ENCODE data around the gene SRPK2.

The SRPK2 gene

GRCh38 chr7:105246256-105246655, 142.5 kb downstream of the SRPK2 start:
- no peaks in the 10 kb centered on the region for H3K9me2 ChIP-seq (ENCODE audit: low read depth, low read length)
- H3K9me3 ChIP-seq (ENCODE audit: low read length) = no peaks in the 10 kb centered on the region
- H4K20me1 ChIP-seq (ENCODE audit: insufficient read depth, low read length) = no peaks in the 10 kb centered on the region
- no peaks in the 10 kb centered on the region for H3F3A ChIP-seq (ENCODE audit: insufficient read depth, low read length)
- no peak for TF ChIP-seq CTCF (IDR thresholded peaks at IDR 0.05; ENCODE audit: low read length)
- TF ChIP-seq EZH2 (IDR thresholded peaks at IDR 0.05; ENCODE audit: borderline replicate concordance, low read length) = no peak
- H3K27me3 ChIP-seq (ENCODE audit: insufficient read depth, low read length) = no peaks in the 10 kb centered on the region
- H3K27ac ChIP-seq (ENCODE audit: low read depth, low read length, poor library complexity, severe bottlenecking) = no peak overlapping the region
- no peaks in the 10 kb centered on the region; the same call in 1 of the 2 replicates for H3K36me3 ChIP-seq (ENCODE audit: insufficient read depth, low read length)
- H3K4me3 ChIP-seq (ENCODE audit: low read depth, low read length, poor library complexity, severe bottlenecking) = no peak overlapping the region
- no peak overlapping the region for H3K9ac ChIP-seq (ENCODE audit: low read length)
- H2AFZ ChIP-seq (ENCODE audit: low read length) = no peak overlapping the region
- no peaks in the 10 kb centered on the region for H3K79me2 ChIP-seq (ENCODE audit: insufficient read depth, low read length)
- H3K4me1 ChIP-seq (ENCODE audit: insufficient read depth, low read length, severe bottlenecking) = peaks cover 9% of the 10 kb centered on the region
- H3K4me2 ChIP-seq (ENCODE audit: low read length) = no peak overlapping the region

GRCh38 chr7:105245398-105246114, 143.2 kb downstream of the SRPK2 start:
- TF ChIP-seq EZH2 (IDR thresholded peaks at IDR 0.05; ENCODE audit: borderline replicate concordance, low read length) = no peak

DNA sequence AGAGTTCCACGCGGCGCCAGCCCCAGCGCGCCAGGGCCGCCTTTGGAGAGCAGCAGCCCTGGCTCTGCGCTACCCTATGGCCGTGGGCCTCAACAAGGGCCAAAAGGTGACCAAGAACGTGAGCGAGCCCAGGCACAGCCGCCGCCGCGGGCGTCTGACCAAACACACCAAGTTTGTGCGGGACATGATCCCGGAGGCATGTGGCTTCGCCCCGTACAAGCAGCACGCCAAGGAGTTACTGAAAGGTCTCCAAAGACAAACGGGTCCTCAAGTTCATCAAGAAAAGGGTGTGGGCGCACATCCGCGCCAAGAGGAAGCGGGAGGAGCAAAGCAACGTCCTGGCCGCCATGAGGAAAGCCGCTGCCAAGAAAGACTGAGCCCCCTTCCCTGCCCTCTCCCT, 144.1 kb downstream of the SRPK2 start:
- no peaks in the 10 kb centered on the region for H3K9me3 ChIP-seq (ENCODE audit: low read length)
- no peak overlapping the region for H3K4me2 ChIP-seq (ENCODE audit: low read length)
- H3F3A ChIP-seq (ENCODE audit: insufficient read depth, low read length) = no peaks in the 10 kb centered on the region
- H3K27me3 ChIP-seq (ENCODE audit: insufficient read depth, low read length) = no peaks in the 10 kb centered on the region
- no peaks in the 10 kb centered on the region for H4K20me1 ChIP-seq (ENCODE audit: insufficient read depth, low read length)
- TF ChIP-seq EZH2 (IDR thresholded peaks at IDR 0.05; ENCODE audit: borderline replicate concordance, low read length) (no peak), CTCF (IDR thresholded peaks at IDR 0.05; ENCODE audit: low read length) (no peak)
- no peak overlapping the region for H3K4me3 ChIP-seq (ENCODE audit: low read depth, low read length, poor library complexity, severe bottlenecking)
- H2AFZ ChIP-seq (ENCODE audit: low read length) = no peak overlapping the region
- no peaks in the 10 kb centered on the region for H3K9me2 ChIP-seq (ENCODE audit: low read depth, low read length)
- H3K27ac ChIP-seq (ENCODE audit: low read depth, low read length, poor library complexity, severe bottlenecking) = no peak overlapping the region
- no peaks in the 10 kb centered on the region; the same call in 1 of the 2 replicates for H3K36me3 ChIP-seq (ENCODE audit: insufficient read depth, low read length)
- H3K4me1 ChIP-seq (ENCODE audit: insufficient read depth, low read length, severe bottlenecking) = peaks cover 9% of the 10 kb centered on the region
- H3K79me2 ChIP-seq (ENCODE audit: insufficient read depth, low read length) = no peaks in the 10 kb centered on the region
- H3K9ac ChIP-seq (ENCODE audit: low read length) = no peak overlapping the region

More at GRCh38 chr7:105245398-105246114, 143.2 kb downstream of the SRPK2 start:
- no peak overlapping the region for H3K27ac ChIP-seq (ENCODE audit: low read depth, low read length, poor library complexity, severe bottlenecking)
- no peak overlapping the region for H3K4me3 ChIP-seq (ENCODE audit: low read depth, low read length, poor library complexity, severe bottlenecking)
- H3F3A ChIP-seq (ENCODE audit: insufficient read depth, low read length) = no peaks in the 10 kb centered on the region
- no peaks in the 10 kb centered on the region for H3K79me2 ChIP-seq (ENCODE audit: insufficient read depth, low read length)
- no peaks in the 10 kb centered on the region for H4K20me1 ChIP-seq (ENCODE audit: insufficient read depth, low read length)
- no peaks in the 10 kb centered on the region for H3K27me3 ChIP-seq (ENCODE audit: insufficient read depth, low read length)
- no peaks in the 10 kb centered on the region; the same call in 1 of the 2 replicates for H3K36me3 ChIP-seq (ENCODE audit: insufficient read depth, low read length)
- peaks cover 9% of the 10 kb centered on the region for H3K4me1 ChIP-seq (ENCODE audit: insufficient read depth, low read length, severe bottlenecking)
- no peak overlapping the region for H3K4me2 ChIP-seq (ENCODE audit: low read length)
- no peaks in the 10 kb centered on the region for H3K9me2 ChIP-seq (ENCODE audit: low read depth, low read length)
- no peaks in the 10 kb centered on the region for H3K9me3 ChIP-seq (ENCODE audit: low read length)
- no peak overlapping the region for H3K9ac ChIP-seq (ENCODE audit: low read length)
- H2AFZ ChIP-seq (ENCODE audit: low read length) = no peak overlapping the region

GRCh38 chr7:105241198-105241597, 147.5 kb downstream of the SRPK2 start:
- Histone ChIP-seq H3K4me3 (ENCODE audit: low read depth, low read length, poor library complexity, severe bottlenecking) (no peak overlapping the region), H2AFZ (ENCODE audit: low read length) (no peak overlapping the region), H3F3A (ENCODE audit: insufficient read depth, low read length) (no peaks in the 10 kb centered on the region), H3K9me2 (ENCODE audit: low read depth, low read length) (no peaks in the 10 kb centered on the region), H3K27me3 (ENCODE audit: insufficient read depth, low read length) (no peaks in the 10 kb centered on the region), H3K9me3 (ENCODE audit: low read length) (no peaks in the 10 kb centered on the region), H3K36me3 (ENCODE audit: insufficient read depth, low read length) (no peaks in the 10 kb centered on the region; the same call in 1 of the 2 replicates), H3K4me2 (ENCODE audit: low read length) (no peak overlapping the region), H3K27ac (ENCODE audit: low read depth, low read length, poor library complexity, severe bottlenecking) (no peak overlapping the region), H3K79me2 (ENCODE audit: insufficient read depth, low read length) (no peaks in the 10 kb centered on the region), H3K9ac (ENCODE audit: low read length) (no peak overlapping the region), H3K4me1 (ENCODE audit: insufficient read depth, low read length, severe bottlenecking) (peaks cover 7% of the 10 kb centered on the region), H4K20me1 (ENCODE audit: insufficient read depth, low read length) (no peaks in the 10 kb centered on the region)
- TF ChIP-seq EZH2 (IDR thresholded peaks at IDR 0.05; ENCODE audit: borderline replicate concordance, low read length) (no peak), CTCF (IDR thresholded peaks at IDR 0.05; ENCODE audit: low read length) (no peak)

Measured in OCI-LY1 (cell line).